IMR-90 (cell line): ENCODE results near the gene RETREG1. TPM values are rescaled to one million over a fixed set of nuclear protein-coding genes. Genes with fewer than 3 reads are reported as not detected.

Source experiments
- ATAC-seq: fragments of 200-7000 bp; cut with Tn5 transposase; 2 replicates; pipeline ENCODE4 v1.9.1; 2020; ENCODE audit warnings: low read depth, mild to moderate bottlenecking, moderate library complexity
- BruUV-seq: library from RNA; stranded (reverse); fragments of 400-500 nt; replicated peaks from 2 replicates; lab custom pipeline; 2021; lab: Mats Ljungman, UMichigan
- CTCF ChIA-PET: fragments of 300-600 bp; formaldehyde crosslinking; extraction: SDS; loops from one replicate; lab custom pipeline; 2021; ENCODE audit warnings: antibody characterized with exemption; lab: Yijun Ruan, JAX
- POLR2A ChIA-PET: fragments of 300-600 bp; sonication (Branson Sonifier 250); formaldehyde crosslinking; loops from one replicate; lab custom pipeline; 2022; ENCODE audit warnings: antibody characterized with exemption; ENCODE audit not compliant: unreplicated experiment; lab: Charles Lee
- DNase-seq: peaks from one replicate; pipeline ENCODE4 v3.0.0; 2013
- H2AFZ ChIP-seq: replicated peaks from 2 replicates; pipeline ENCODE3; 2013; ENCODE audit warnings: low read length, mild to moderate bottlenecking; ENCODE audit not compliant: poor library complexity
- H2AK5ac ChIP-seq: 2 replicates; pipeline ENCODE4 v1.6.1; 2013; ENCODE audit warnings: low read depth, low read length, inconsistent platforms
- H2AK9ac ChIP-seq: replicated peaks from 2 replicates; pipeline ENCODE3; 2013; ENCODE audit warnings: mild to moderate bottlenecking, low read depth, low read length, moderate library complexity; ENCODE audit not compliant: poor library complexity
- H2BK120ac ChIP-seq: 2 replicates; pipeline ENCODE4 v1.6.1; 2013; ENCODE audit warnings: low read depth, low read length, inconsistent platforms
- H2BK15ac ChIP-seq: 3 replicates; pipeline ENCODE4 v1.6.1; 2013; ENCODE audit warnings: low read depth, low read length, inconsistent platforms
- H2BK20ac ChIP-seq: 2 replicates; pipeline ENCODE4 v1.6.1; 2013; ENCODE audit warnings: low read depth, mild to moderate bottlenecking, inconsistent platforms, low read length, moderate library complexity
- H2BK5ac ChIP-seq: 2 replicates; pipeline ENCODE4 v1.6.1; 2013; ENCODE audit warnings: mild to moderate bottlenecking, low read depth, low read length, inconsistent platforms; ENCODE audit not compliant: poor library complexity, severe bottlenecking
- H3K14ac ChIP-seq: replicated peaks from 2 replicates; pipeline ENCODE4 v1.6.1; 2013; ENCODE audit warnings: low read depth, low read length, inconsistent platforms
- H3K18ac ChIP-seq: 2 replicates; pipeline ENCODE4 v1.6.1; 2013; ENCODE audit warnings: low read depth, low read length, control low read depth
- H3K23ac ChIP-seq: 2 replicates; pipeline ENCODE4 v1.6.1; 2013; ENCODE audit warnings: low read depth, low read length, inconsistent platforms
- H3K27ac ChIP-seq: 2 replicates; pipeline ENCODE4 v1.5.1; 2013; ENCODE audit warnings: mild to moderate bottlenecking, control low read depth, low read length; ENCODE audit not compliant: insufficient read depth
- H3K27me3 ChIP-seq: 2 replicates; pipeline ENCODE4 v1.6.1; 2013; ENCODE audit warnings: low read length; ENCODE audit not compliant: control insufficient read depth, insufficient read depth
- H3K36me3 ChIP-seq: 2 replicates; pipeline ENCODE4 v1.6.1; 2013; ENCODE audit warnings: low read length, mixed read lengths; ENCODE audit not compliant: control insufficient read depth, insufficient read depth
- H3K4ac ChIP-seq: 2 replicates; pipeline ENCODE4 v1.6.1; 2013; ENCODE audit warnings: low read depth, low read length, inconsistent platforms
- H3K4me1 ChIP-seq: 2 replicates; pipeline ENCODE4 v1.6.1; 2013; ENCODE audit warnings: low read length, mixed read lengths; ENCODE audit not compliant: control insufficient read depth, insufficient read depth
- H3K4me2 ChIP-seq: 2 replicates; pipeline ENCODE4 v1.6.1; 2013; ENCODE audit warnings: low read depth, mild to moderate bottlenecking, control low read depth, low read length, moderate library complexity
- H3K4me3 ChIP-seq: 2 replicates; pipeline ENCODE4 v1.5.1; 2013; ENCODE audit warnings: low read depth, mild to moderate bottlenecking, control low read depth, low read length, moderate library complexity; ENCODE audit not compliant: insufficient read depth
- H3K56ac ChIP-seq: 2 replicates; pipeline ENCODE4 v1.6.1; 2013; ENCODE audit warnings: low read length, inconsistent platforms; ENCODE audit not compliant: insufficient read depth; ENCODE audit errors: extremely low read depth
- H3K79me1 ChIP-seq, 2 experiments: 2 replicates each; pipeline ENCODE4 v1.6.1; 2013; ENCODE audit warnings: low read length in 2 of 2, inconsistent platforms in 1 of 2, low read depth in 1 of 2
- H3K9ac ChIP-seq: 2 replicates; pipeline ENCODE4 v1.6.1; 2013; ENCODE audit warnings: low read depth, low read length, control low read depth
- H3K9me1 ChIP-seq: 2 replicates; pipeline ENCODE4 v1.6.1; 2013; ENCODE audit warnings: low read length, inconsistent platforms; ENCODE audit not compliant: insufficient read depth
- H3K9me3 ChIP-seq: 2 replicates; pipeline ENCODE4 v1.6.1; 2013; ENCODE audit warnings: low read length; ENCODE audit not compliant: control insufficient read depth, insufficient read depth
- H4K20me1 ChIP-seq: 2 replicates; pipeline ENCODE4 v1.6.1; 2013; ENCODE audit warnings: low read length, inconsistent platforms; ENCODE audit not compliant: insufficient read depth
- H4K5ac ChIP-seq: 2 replicates; pipeline ENCODE4 v1.6.1; 2013; ENCODE audit warnings: mild to moderate bottlenecking, low read depth, low read length, control low read depth
- H4K8ac ChIP-seq, 2 experiments: 2 replicates each; pipeline ENCODE4 v1.6.1; 2013; ENCODE audit warnings: low read depth in 2 of 2, low read length in 2 of 2, control low read depth in 1 of 2, inconsistent platforms in 1 of 2
- H4K91ac ChIP-seq: 2 replicates; pipeline ENCODE4 v1.6.1; 2013; ENCODE audit warnings: low read depth, low read length, inconsistent platforms; ENCODE audit not compliant: insufficient read depth
- CEBPB ChIP-seq: IDR thresholded peaks from 2 replicates; pipeline ENCODE4 v1.6.1; 2012; ENCODE audit warnings: low read depth, low read length, improper control_type of control experiment
- CHD1 ChIP-seq: IDR thresholded peaks from 2 replicates; pipeline ENCODE4 v1.6.1; 2012; ENCODE audit warnings: low read depth, low read length, improper control_type of control experiment
- FOS ChIP-seq: fragments of 150-350 bp; IDR thresholded peaks from 2 replicates; pipeline ENCODE4 v1.6.1; 2016; ENCODE audit warnings: low read depth, low read length
- MAFK ChIP-seq: IDR thresholded peaks from 2 replicates; pipeline ENCODE4 v1.6.1; 2012; ENCODE audit warnings: low read depth, low read length, improper control_type of control experiment
- NFE2L2 ChIP-seq: fragments of 150-350 bp; IDR thresholded peaks from 2 replicates; pipeline ENCODE4 v1.6.1; 2016; ENCODE audit warnings: low read depth, mild to moderate bottlenecking, low read length
- POLR2A ChIP-seq: IDR thresholded peaks from 2 replicates; pipeline ENCODE4 v1.6.1; 2012; ENCODE audit warnings: mild to moderate bottlenecking, low read depth, low read length
- RCOR1 ChIP-seq: IDR thresholded peaks from 2 replicates; pipeline ENCODE4 v1.6.1; 2012; ENCODE audit warnings: mild to moderate bottlenecking, low read length, improper control_type of control experiment; ENCODE audit not compliant: insufficient replicate concordance
- SMC3 ChIP-seq: fragments of 150-350 bp; IDR thresholded peaks from 2 replicates; pipeline ENCODE4 v1.6.1; 2016; ENCODE audit warnings: low read depth, mild to moderate bottlenecking, antibody characterized with exemption, low read length, moderate library complexity
- WGBS, 2 experiments: methylation state at CpG; one replicate each; pipeline versions ENCODE4 v1.1.5 to v1.1.7; 2013; ENCODE audit warnings: missing lambda C conversion rate in 2 of 2; ENCODE audit not compliant: insufficient read length in 1 of 2; ENCODE audit errors: extremely low coverage in 2 of 2; 5-methylcytosine and 5-hydroxymethylcytosine counted together
- dilution Hi-C: fragments of 300-500 bp; cut with HindIII; formaldehyde crosslinking; loops from one replicate; pipeline ENCODE4 v1.14.3; 2018; ENCODE audit warnings: low sequenced_read_pairs; ENCODE audit not compliant: unreplicated experiment
- in situ Hi-C: fragments of 300-500 bp; cut with MboI; formaldehyde crosslinking; loops from 3 replicates; pipeline ENCODE4 v1.14.3; 2019; ENCODE audit warnings: low sequenced_read_pairs, inconsistent platforms, mixed read lengths
- intact Hi-C: fragments of 100-400 bp; cut with micrococcal nuclease; formaldehyde crosslinking; loops from 2 replicates; pipeline ENCODE4 v1.10.0; 2022
- polyA plus RNA-seq, 3 experiments: library from polyadenylated mRNA; depleted of rRNA; stranded (reverse); fragments of >200 nt; gene quantifications; 2 replicates each; pipeline ENCODE4 v1.2.3, GENCODE V29; 2012; ENCODE audit warnings: low replicate concordance in 1 of 3
- total RNA-seq: library from RNA; depleted of rRNA; stranded (reverse); fragments of >200 nt; gene quantifications from 2 replicates; pipeline ENCODE4 v1.2.3, GENCODE V29; 2012
- TF ChIP-seq, protein P1 (sequence below): conservative IDR thresholded peaks from 2 replicates; pipeline ENCODE4 v1.5.1; 2012; ENCODE audit warnings: mild to moderate bottlenecking, low read depth, low read length, improper control_type of control experiment
- TF ChIP-seq, protein P2 (sequence below): fragments of 150-350 bp; IDR thresholded peaks from 2 replicates; pipeline ENCODE4 v1.6.1; 2017; ENCODE audit warnings: mild to moderate bottlenecking, antibody characterized with exemption, low read length, low read depth

RETREG1 gene
- total and polyA plus RNA-seq, 2 of the 4 experiments (the other 2 are of a cell fraction): not detected

DNA sequence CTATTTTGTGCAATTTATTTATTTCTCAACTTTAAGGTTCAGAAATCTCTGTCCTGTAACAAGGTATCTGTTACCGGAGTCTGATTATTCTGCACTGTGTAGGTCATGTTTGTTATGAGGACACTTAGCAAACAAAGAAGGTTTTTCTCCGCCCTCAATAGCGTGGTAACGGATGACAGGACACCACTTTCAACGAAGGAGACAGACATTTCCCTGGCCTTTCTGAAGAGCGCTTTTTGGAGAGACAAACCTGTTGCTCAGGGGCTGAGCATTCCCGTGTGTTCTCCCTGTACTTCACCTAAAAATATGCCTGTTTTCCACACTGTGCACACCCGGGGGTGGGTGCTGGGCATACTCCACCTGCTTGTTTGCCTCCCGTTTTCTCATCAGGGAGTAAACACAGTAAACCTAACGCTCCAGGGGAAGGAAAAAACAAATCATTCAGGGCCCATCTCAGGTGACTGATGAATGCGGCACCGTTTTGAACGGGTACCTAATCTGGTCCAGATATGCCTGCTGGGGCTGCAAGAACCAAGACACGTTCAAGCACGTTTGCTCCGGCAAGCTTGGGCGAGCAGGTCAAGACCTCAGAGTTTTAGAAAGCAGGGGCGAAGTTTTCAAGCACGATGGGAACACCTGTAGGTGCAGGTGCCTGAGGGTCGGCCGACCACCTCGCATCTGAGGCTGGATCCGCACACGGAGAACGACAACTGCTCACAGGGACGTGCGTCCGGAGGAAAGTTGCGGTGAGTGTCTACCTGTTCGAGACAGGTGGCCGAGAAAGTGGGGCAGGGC, 859 bp downstream of the RETREG1 start:
- H3K4me1 ChIP-seq: peaks cover 2% of the 10 kb centered on the region; the same call in 1 of the 2 replicates
- H3K18ac ChIP-seq: no peak overlapping the region
- no peak overlapping the region for H3K27ac ChIP-seq
- TF ChIP-seq FOS: no peak
- TF ChIP-seq SMC3: no peak
- TF ChIP-seq MAFK: no peak
- TF ChIP-seq CEBPB: no peak
- TF ChIP-seq POLR2A: no peak
- TF ChIP-seq RCOR1: no peak
- no peak for TF ChIP-seq NFE2L2
- TF ChIP-seq, protein P1, sequence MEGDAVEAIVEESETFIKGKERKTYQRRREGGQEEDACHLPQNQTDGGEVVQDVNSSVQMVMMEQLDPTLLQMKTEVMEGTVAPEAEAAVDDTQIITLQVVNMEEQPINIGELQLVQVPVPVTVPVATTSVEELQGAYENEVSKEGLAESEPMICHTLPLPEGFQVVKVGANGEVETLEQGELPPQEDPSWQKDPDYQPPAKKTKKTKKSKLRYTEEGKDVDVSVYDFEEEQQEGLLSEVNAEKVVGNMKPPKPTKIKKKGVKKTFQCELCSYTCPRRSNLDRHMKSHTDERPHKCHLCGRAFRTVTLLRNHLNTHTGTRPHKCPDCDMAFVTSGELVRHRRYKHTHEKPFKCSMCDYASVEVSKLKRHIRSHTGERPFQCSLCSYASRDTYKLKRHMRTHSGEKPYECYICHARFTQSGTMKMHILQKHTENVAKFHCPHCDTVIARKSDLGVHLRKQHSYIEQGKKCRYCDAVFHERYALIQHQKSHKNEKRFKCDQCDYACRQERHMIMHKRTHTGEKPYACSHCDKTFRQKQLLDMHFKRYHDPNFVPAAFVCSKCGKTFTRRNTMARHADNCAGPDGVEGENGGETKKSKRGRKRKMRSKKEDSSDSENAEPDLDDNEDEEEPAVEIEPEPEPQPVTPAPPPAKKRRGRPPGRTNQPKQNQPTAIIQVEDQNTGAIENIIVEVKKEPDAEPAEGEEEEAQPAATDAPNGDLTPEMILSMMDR: no peak
- TF ChIP-seq, protein P2, sequence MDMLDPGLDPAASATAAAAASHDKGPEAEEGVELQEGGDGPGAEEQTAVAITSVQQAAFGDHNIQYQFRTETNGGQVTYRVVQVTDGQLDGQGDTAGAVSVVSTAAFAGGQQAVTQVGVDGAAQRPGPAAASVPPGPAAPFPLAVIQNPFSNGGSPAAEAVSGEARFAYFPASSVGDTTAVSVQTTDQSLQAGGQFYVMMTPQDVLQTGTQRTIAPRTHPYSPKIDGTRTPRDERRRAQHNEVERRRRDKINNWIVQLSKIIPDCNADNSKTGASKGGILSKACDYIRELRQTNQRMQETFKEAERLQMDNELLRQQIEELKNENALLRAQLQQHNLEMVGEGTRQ: no peak
- TF ChIP-seq CHD1: no peak
- ATAC-seq: no peak
- H3K4me3 ChIP-seq: no peak overlapping the region
- dilution Hi-C loops (no loop called here), intact Hi-C loops (no loop called here), in situ Hi-C loops (no loop called here)
- no peak overlapping the region for H3K14ac ChIP-seq
- H3K9me3 ChIP-seq: no peaks in the 10 kb centered on the region
- no peak overlapping the region for H2BK20ac ChIP-seq
- peak overlapping the region; percentile 60; the same call in 1 of the 2 replicates for H3K4me2 ChIP-seq
- H3K4ac ChIP-seq: no peak overlapping the region
- no peaks in the 10 kb centered on the region for H4K20me1 ChIP-seq
- no peak overlapping the region for H3K56ac ChIP-seq
- DNase-seq: no peak
- no peak overlapping the region for H2AK5ac ChIP-seq
- no peak overlapping the region for H2AK9ac ChIP-seq
- no peak overlapping the region for H2BK120ac ChIP-seq
- no peak overlapping the region for H4K8ac ChIP-seq
- ChIA-PET CTCF (no interaction called here), POLR2A (no interaction called here)
- H3K23ac ChIP-seq: no peak overlapping the region
- no peak overlapping the region for H2BK5ac ChIP-seq
- no peak overlapping the region for H3K9ac ChIP-seq
- H3K9me1 ChIP-seq: no peaks in the 10 kb centered on the region
- 8% methylated on average over 18 of the region's 31 CpGs; no CpG with 5 or more reads in 1 of the 2 experiments for WGBS, 2 experiments
- H2BK15ac ChIP-seq: no peak overlapping the region
- H3K27me3 ChIP-seq: peaks cover 51% of the 10 kb centered on the region
- peak overlapping the region; percentile 84 for H2AFZ ChIP-seq
- H4K5ac ChIP-seq: no peak overlapping the region
- BruUV-seq: no TSS peak
- no peaks in the 10 kb centered on the region for H3K36me3 ChIP-seq
- H3K79me1 ChIP-seq: no peaks in the 10 kb centered on the region
- H4K91ac ChIP-seq: no peak overlapping the region
